A549 (cell line): ENCODE measurements around the gene EIF3L. TPM values are rescaled to one million over a fixed set of nuclear protein-coding genes. Genes with fewer than 3 reads are reported as not detected.

Experiments used
- ATAC-seq, 2 experiments: fragments of 200-7000 bp in 1 of 2; fragments of >200 bp in 1 of 2; cut with Nextera tagmentation in 1 of 2; cut with Tn5 transposase in 1 of 2; 3 replicates each; pipeline versions ENCODE4 v1.8.0 to v1.9.1; 2018 to 2020; ENCODE audit warnings: mild to moderate bottlenecking in 1 of 2, moderate library complexity in 1 of 2
- CTCF ChIA-PET: fragments of 300-600 bp; sonication (Branson Sonifier 250); formaldehyde crosslinking; extraction: SDS; loops from one replicate; lab custom pipeline; 2021; ENCODE audit warnings: antibody characterized with exemption, inconsistent platforms; lab: Yijun Ruan, JAX
- POLR2A ChIA-PET: fragments of 350-600 bp; formaldehyde crosslinking; extraction: SDS; loops from one replicate; lab custom pipeline; 2021; ENCODE audit warnings: antibody characterized with exemption, inconsistent platforms; lab: Yijun Ruan, JAX
- DNase-seq, 2 experiments: peaks; one replicate each; pipeline versions ENCODE4 v3.0.0 to v3.0.0-alpha.2; 2011 to 2016; ENCODE audit warnings: low read depth in 1 of 2, low spot score in 1 of 2
- FAIRE-seq: peaks from 2 replicates; lab custom pipeline; 2011; peaks lifted over from hg19 to GRCh38; lab: Jason Lieb, UNC
- H3K27ac ChIP-seq, 2 experiments: fragments of >200 bp; sonication (Bioruptor Twin); formaldehyde crosslinking; 3 replicates each; pipeline ENCODE4 v1.5.1; 2016 to 2017
- H3K4me1 ChIP-seq: fragments of >200 bp; sonication (Bioruptor Twin); formaldehyde crosslinking; 3 replicates; pipeline ENCODE4 v1.6.1; 2016
- H3K4me2 ChIP-seq: fragments of >200 bp; sonication (Bioruptor Twin); formaldehyde crosslinking; 3 replicates; pipeline ENCODE4 v1.6.1; 2016
- H3K4me3 ChIP-seq: fragments of >200 bp; sonication (Bioruptor Twin); formaldehyde crosslinking; 3 replicates; pipeline ENCODE4 v1.5.1; 2016
- H3K9me3 ChIP-seq: fragments of >200 bp; sonication (Bioruptor Twin); formaldehyde crosslinking; 3 replicates; pipeline ENCODE4 v1.6.1; 2016
- ATOH8 ChIP-seq: fragments of 250-450 bp; sonication (Bioruptor Pico); IDR thresholded peaks from 2 replicates; pipeline ENCODE4 v1.5.0; 2020; ENCODE audit warnings: low read depth, mild to moderate bottlenecking, moderate library complexity
- CBX8 ChIP-seq: fragments of 200-600 bp; sonication (generic); IDR thresholded peaks from 2 replicates; pipeline ENCODE4 v1.6.1; 2016
- CEBPB ChIP-seq, 2 experiments: fragments of >200 bp in 1 of 2; sonication (Bioruptor Twin) in 1 of 2; formaldehyde crosslinking in 1 of 2; IDR thresholded peaks; 2 replicates each; pipeline ENCODE4 v1.6.1; 2012 to 2016
- EHMT2 ChIP-seq: fragments of 200-600 bp; sonication (generic); IDR thresholded peaks from 2 replicates; pipeline ENCODE4 v1.6.1; 2016; ENCODE audit warnings: antibody characterized with exemption, low read depth, mild to moderate bottlenecking, moderate library complexity
- ELK1 ChIP-seq: fragments of 150-350 bp; IDR thresholded peaks from 2 replicates; pipeline ENCODE4 v1.6.1; 2014; ENCODE audit warnings: low read depth, mild to moderate bottlenecking, low read length
- EP300 ChIP-seq, 2 experiments: fragments of >200 bp; sonication (Bioruptor Twin); formaldehyde crosslinking; IDR thresholded peaks; 2 replicates in 1 of 2; 3 replicates in 1 of 2; pipeline ENCODE4 v1.6.1; 2016 to 2017
- FOSB ChIP-seq: fragments of 250-450 bp; sonication (Bioruptor Pico); IDR thresholded peaks from 2 replicates; pipeline ENCODE4 v1.5.0; 2020; ENCODE audit warnings: mild to moderate bottlenecking, moderate library complexity
- HDAC2 ChIP-seq: fragments of 200-600 bp; sonication (generic); IDR thresholded peaks from 2 replicates; pipeline ENCODE4 v1.6.1; 2016
- HOXB13 ChIP-seq: fragments of 250-450 bp; sonication (Bioruptor Pico); IDR thresholded peaks from 2 replicates; pipeline ENCODE4 v1.5.0; 2020; ENCODE audit warnings: low read depth, mild to moderate bottlenecking, moderate library complexity
- JUNB ChIP-seq: fragments of >200 bp; sonication (Bioruptor Twin); formaldehyde crosslinking; IDR thresholded peaks from 2 replicates; pipeline ENCODE4 v1.6.1; 2016
- MAZ ChIP-seq: fragments of 150-350 bp; IDR thresholded peaks from 2 replicates; pipeline ENCODE4 v1.6.1; 2014; ENCODE audit warnings: antibody characterized with exemption, low read depth, low read length, borderline replicate concordance
- NR3C1 ChIP-seq: fragments of >200 bp; sonication (Bioruptor Twin); formaldehyde crosslinking; IDR thresholded peaks from 3 replicates; pipeline ENCODE4 v1.6.1; 2017
- RFX5 ChIP-seq: fragments of 450-650 bp; IDR thresholded peaks from 2 replicates; pipeline ENCODE4 v1.7.1; 2014; ENCODE audit warnings: antibody characterized with exemption, mild to moderate bottlenecking, moderate library complexity
- TFCP2L1 ChIP-seq: fragments of 250-450 bp; sonication (Bioruptor Pico); IDR thresholded peaks from 2 replicates; pipeline ENCODE4 v1.5.0; 2021; ENCODE audit warnings: mild to moderate bottlenecking
- WGBS: methylation state at CpG from one replicate; pipeline ENCODE4 v1.1.6; 2017; ENCODE audit errors: missing lambda C conversion rate; 5-methylcytosine and 5-hydroxymethylcytosine counted together
- polyA plus RNA-seq, 4 experiments: library from polyadenylated mRNA; depleted of rRNA in 3 of 4; stranded (reverse); fragments of >200 nt; fragmentation: RNase III in 1 of 4; extraction: RNeasy Plus Mini Kit Qiagen cat#74134 plus additional on column Dnase treatment in 1 of 4; gene quantifications; 2 replicates in 3 of 4; 3 replicates in 1 of 4; pipeline ENCODE4 v1.2.3, GENCODE V29; 2011 to 2017
- TF ChIP-seq, protein P1 (sequence below): fragments of 200-600 bp; sonication (generic); IDR thresholded peaks from 2 replicates; pipeline ENCODE4 v1.6.1; 2016; ENCODE audit warnings: antibody characterized with exemption, mild to moderate bottlenecking, moderate library complexity
- TF ChIP-seq, protein P2 (sequence below): fragments of >200 bp; sonication (Bioruptor Twin); formaldehyde crosslinking; IDR thresholded peaks from 3 replicates; pipeline ENCODE4 v1.5.1; 2016

The EIF3L gene
- polyA plus RNA-seq, 2 of the 4 experiments (the other 2 are of a cell fraction) = 218 to 423 TPM

GRCh38 chr22:37922191-37922590 lies 73.0 kb downstream of the EIF3L start:
- POLR2A ChIA-PET = no interaction called here
- peak; percentile 60 to 64; a peak in 5 of 6 replicates for ATAC-seq
- TF ChIP-seq NR3C1 = no peak
- TF ChIP-seq, protein P1, sequence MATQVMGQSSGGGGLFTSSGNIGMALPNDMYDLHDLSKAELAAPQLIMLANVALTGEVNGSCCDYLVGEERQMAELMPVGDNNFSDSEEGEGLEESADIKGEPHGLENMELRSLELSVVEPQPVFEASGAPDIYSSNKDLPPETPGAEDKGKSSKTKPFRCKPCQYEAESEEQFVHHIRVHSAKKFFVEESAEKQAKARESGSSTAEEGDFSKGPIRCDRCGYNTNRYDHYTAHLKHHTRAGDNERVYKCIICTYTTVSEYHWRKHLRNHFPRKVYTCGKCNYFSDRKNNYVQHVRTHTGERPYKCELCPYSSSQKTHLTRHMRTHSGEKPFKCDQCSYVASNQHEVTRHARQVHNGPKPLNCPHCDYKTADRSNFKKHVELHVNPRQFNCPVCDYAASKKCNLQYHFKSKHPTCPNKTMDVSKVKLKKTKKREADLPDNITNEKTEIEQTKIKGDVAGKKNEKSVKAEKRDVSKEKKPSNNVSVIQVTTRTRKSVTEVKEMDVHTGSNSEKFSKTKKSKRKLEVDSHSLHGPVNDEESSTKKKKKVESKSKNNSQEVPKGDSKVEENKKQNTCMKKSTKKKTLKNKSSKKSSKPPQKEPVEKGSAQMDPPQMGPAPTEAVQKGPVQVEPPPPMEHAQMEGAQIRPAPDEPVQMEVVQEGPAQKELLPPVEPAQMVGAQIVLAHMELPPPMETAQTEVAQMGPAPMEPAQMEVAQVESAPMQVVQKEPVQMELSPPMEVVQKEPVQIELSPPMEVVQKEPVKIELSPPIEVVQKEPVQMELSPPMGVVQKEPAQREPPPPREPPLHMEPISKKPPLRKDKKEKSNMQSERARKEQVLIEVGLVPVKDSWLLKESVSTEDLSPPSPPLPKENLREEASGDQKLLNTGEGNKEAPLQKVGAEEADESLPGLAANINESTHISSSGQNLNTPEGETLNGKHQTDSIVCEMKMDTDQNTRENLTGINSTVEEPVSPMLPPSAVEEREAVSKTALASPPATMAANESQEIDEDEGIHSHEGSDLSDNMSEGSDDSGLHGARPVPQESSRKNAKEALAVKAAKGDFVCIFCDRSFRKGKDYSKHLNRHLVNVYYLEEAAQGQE = no peak
- no peak for TF ChIP-seq HOXB13 (CRISPR knock-in tag)
- TF ChIP-seq, protein P2, sequence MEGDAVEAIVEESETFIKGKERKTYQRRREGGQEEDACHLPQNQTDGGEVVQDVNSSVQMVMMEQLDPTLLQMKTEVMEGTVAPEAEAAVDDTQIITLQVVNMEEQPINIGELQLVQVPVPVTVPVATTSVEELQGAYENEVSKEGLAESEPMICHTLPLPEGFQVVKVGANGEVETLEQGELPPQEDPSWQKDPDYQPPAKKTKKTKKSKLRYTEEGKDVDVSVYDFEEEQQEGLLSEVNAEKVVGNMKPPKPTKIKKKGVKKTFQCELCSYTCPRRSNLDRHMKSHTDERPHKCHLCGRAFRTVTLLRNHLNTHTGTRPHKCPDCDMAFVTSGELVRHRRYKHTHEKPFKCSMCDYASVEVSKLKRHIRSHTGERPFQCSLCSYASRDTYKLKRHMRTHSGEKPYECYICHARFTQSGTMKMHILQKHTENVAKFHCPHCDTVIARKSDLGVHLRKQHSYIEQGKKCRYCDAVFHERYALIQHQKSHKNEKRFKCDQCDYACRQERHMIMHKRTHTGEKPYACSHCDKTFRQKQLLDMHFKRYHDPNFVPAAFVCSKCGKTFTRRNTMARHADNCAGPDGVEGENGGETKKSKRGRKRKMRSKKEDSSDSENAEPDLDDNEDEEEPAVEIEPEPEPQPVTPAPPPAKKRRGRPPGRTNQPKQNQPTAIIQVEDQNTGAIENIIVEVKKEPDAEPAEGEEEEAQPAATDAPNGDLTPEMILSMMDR = no peak
- no peak for TF ChIP-seq ELK1
- no peak for TF ChIP-seq JUNB
- Histone ChIP-seq H3K4me3 (no peak overlapping the region), H3K4me2 (no peak overlapping the region), H3K27ac (no peak overlapping the region), H3K9me3 (no peaks in the 10 kb centered on the region), H3K4me1 (no peaks in the 10 kb centered on the region)
- FAIRE-seq = no peak
- CTCF ChIA-PET = interaction anchor here (0.6 kb wide), 1 partner anchor 122 kb away, joined by 3 read pairs; no protein-coding TSS in a partner anchor
- no peak for DNase-seq
- WGBS = 86% methylated on average over 5 of the region's 11 CpGs

- H3K4me1 ChIP-seq = no peaks in the 10 kb centered on the region
- POLR2A ChIA-PET = no interaction called here
- no peak for ATAC-seq
- TF ChIP-seq ATOH8 (CRISPR knock-in tag) (no peak), CEBPB (IDR thresholded peaks at IDR 0.05) (no peak), FOSB (CRISPR knock-in tag) (no peak), HDAC2 (no peak)
- TF ChIP-seq, all 56 proteins: peak for 0
- CTCF ChIA-PET = interaction anchor here (1.0 kb wide), 2 partner anchors 9 to 19 kb away, joined by 3 read pairs; no protein-coding TSS in a partner anchor
- DNase-seq (no peak), FAIRE-seq (no peak)
- no peak overlapping the region for H3K4me3 ChIP-seq
- 100% methylated on average over 2 of the region's 4 CpGs for WGBS
- no peak overlapping the region for H3K4me2 ChIP-seq
- H3K27ac ChIP-seq = no peak overlapping the region
- H3K9me3 ChIP-seq = no peaks in the 10 kb centered on the region
Measured at GRCh38 chr22:37923927-37924326, 74.7 kb downstream of the EIF3L start.

DNA sequence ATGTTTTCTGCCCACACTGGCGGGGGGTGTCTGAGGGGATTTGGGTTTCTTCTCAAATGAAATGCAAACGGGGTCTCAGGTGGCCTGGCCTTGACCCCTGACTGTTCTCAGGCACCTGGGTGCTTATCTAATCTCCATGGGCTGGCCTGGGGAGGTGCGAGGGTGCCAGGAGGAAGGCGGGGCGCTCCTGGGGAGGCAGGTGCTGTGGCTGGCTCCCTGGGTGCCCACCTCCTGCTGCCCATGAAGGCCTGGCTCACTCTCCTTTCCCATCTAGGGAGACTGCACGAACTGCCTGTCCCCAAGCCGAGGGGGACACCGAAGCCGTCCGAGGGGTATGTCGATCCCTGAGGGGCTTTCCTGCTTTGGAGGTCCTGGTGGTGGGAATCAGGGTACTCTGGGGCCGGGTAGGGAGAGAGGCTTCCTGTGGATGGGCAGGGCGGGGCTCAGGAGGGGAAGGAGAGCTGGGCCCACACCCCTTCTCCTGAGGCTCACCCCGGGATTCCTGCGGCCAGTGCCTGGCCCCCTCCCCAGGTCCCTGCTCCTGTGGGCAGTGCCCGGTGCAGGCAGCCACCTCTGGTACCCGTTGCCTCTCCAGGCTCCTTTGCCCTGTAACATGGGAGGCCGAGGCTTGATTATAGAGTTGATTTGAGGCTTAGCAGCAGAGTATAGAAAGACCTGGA lies 75.3 kb downstream of the EIF3L start:
- Histone ChIP-seq H3K4me1 (no peaks in the 10 kb centered on the region), H3K9me3 (no peaks in the 10 kb centered on the region), H3K4me2 (no peak overlapping the region), H3K27ac (no peak overlapping the region), H3K4me3 (no peak overlapping the region)
- no peak for FAIRE-seq
- ChIA-PET CTCF (interaction anchor here (2.2 kb wide), 1 partner anchor 107 kb away, joined by 8 read pairs; no protein-coding TSS in a partner anchor), POLR2A (no interaction called here)
- TF ChIP-seq ATOH8 (CRISPR knock-in tag) = no peak
- no peak for TF ChIP-seq HDAC2
- no peak for TF ChIP-seq EP300 (IDR thresholded peaks at IDR 0.05)
- TF ChIP-seq TFCP2L1 (CRISPR knock-in tag) = no peak
- no peak for TF ChIP-seq EHMT2
- no peak for TF ChIP-seq MAZ
- no peak for TF ChIP-seq RFX5
- no peak for TF ChIP-seq CBX8
- DNase-seq = no peak
- 85% methylated on average over 6 of the region's 18 CpGs for WGBS
- no peak for ATAC-seq
